GM19372 (cell line): ENCODE results near the gene LDLRAD4.

Source experiments
- ATAC-seq: cut with Tn5 transposase; IDR thresholded peaks from one replicate; pipeline ENCODE4 v1.9.1; 2021; ENCODE audit warnings: mild to moderate bottlenecking, low read depth, moderate library complexity; ENCODE audit not compliant: unreplicated experiment

The LDLRAD4 gene

GRCh38 chr18:13226533-13227144 lies 8.1 kb downstream of the LDLRAD4 start:
- ATAC-seq: no peak

GRCh38 chr18:13227910-13228309 lies 9.3 kb downstream of the LDLRAD4 start:
- ATAC-seq: no peak

GRCh38 chr18:13229001-13229671 lies 10.6 kb downstream of the LDLRAD4 start:
- ATAC-seq: no peak

- no peak for ATAC-seq
Observed at GRCh38 chr18:13231151-13231550, 12.6 kb downstream of the LDLRAD4 start.

- ATAC-seq: no peak
Observed at GRCh38 chr18:13232086-13232917, 13.7 kb downstream of the LDLRAD4 start.

- ATAC-seq: no peak
Observed at GRCh38 chr18:13232971-13233786, 14.6 kb downstream of the LDLRAD4 start.

- ATAC-seq: no peak
Observed at GRCh38 chr18:13233787-13234783, 15.5 kb downstream of the LDLRAD4 start.

GRCh38 chr18:13235421-13235831 lies 16.9 kb downstream of the LDLRAD4 start:
- no peak for ATAC-seq

- ATAC-seq: no peak
Observed at GRCh38 chr18:13235981-13236380, 17.4 kb downstream of the LDLRAD4 start.

- ATAC-seq: no peak
Observed at GRCh38 chr18:13236411-13236810, 17.9 kb downstream of the LDLRAD4 start.

- no peak for ATAC-seq
Observed at GRCh38 chr18:13237073-13237472, 18.5 kb downstream of the LDLRAD4 start.

- no peak for ATAC-seq
Observed at GRCh38 chr18:13237641-13238040, 19.1 kb downstream of the LDLRAD4 start.

- no peak for ATAC-seq
Observed at GRCh38 chr18:13239171-13239956, 20.8 kb downstream of the LDLRAD4 start.

GRCh38 chr18:13240060-13240725 lies 21.6 kb downstream of the LDLRAD4 start:
- no peak for ATAC-seq

- ATAC-seq: no peak
Observed at GRCh38 chr18:13241083-13241892, 22.7 kb downstream of the LDLRAD4 start.

- no peak for ATAC-seq
Observed at GRCh38 chr18:13241893-13242175, 23.3 kb downstream of the LDLRAD4 start.

GRCh38 chr18:13242797-13243196 lies 24.2 kb downstream of the LDLRAD4 start:
- no peak for ATAC-seq

- ATAC-seq: no peak
Observed at GRCh38 chr18:13243363-13243762, 24.8 kb downstream of the LDLRAD4 start.
